Glutamatergic neuron (in vitro differentiated cells): ENCODE data around the gene CSRNP3. TPM values are rescaled to one million over a fixed set of nuclear protein-coding genes. Genes with fewer than 3 reads are reported as not detected.

Source experiments
- DNase-seq: peaks from one replicate; pipeline ENCODE4 v3.0.0; 2022
- H3K27ac Mint-ChIP-seq: one replicate; pipeline ENCODE4 v1.8.0; 2020; ENCODE audit warnings: mild to moderate bottlenecking, mixed read lengths, inconsistent platforms; ENCODE audit not compliant: unreplicated experiment
- H3K27me3 Mint-ChIP-seq: one replicate; pipeline ENCODE4 v1.8.0; 2020; ENCODE audit warnings: mild to moderate bottlenecking, moderate library complexity, mixed read lengths, inconsistent platforms; ENCODE audit not compliant: unreplicated experiment
- H3K36me3 Mint-ChIP-seq: one replicate; pipeline ENCODE4 v1.8.0; 2020; ENCODE audit warnings: mild to moderate bottlenecking, mixed read lengths, inconsistent platforms; ENCODE audit not compliant: unreplicated experiment
- H3K4me1 Mint-ChIP-seq: one replicate; pipeline ENCODE4 v1.8.0; 2020; ENCODE audit warnings: mild to moderate bottlenecking, low read depth, mixed read lengths, inconsistent platforms; ENCODE audit not compliant: unreplicated experiment
- H3K4me3 Mint-ChIP-seq: one replicate; pipeline ENCODE4 v1.8.0; 2020; ENCODE audit warnings: mild to moderate bottlenecking, mixed read lengths, inconsistent platforms; ENCODE audit not compliant: unreplicated experiment
- H3K9me3 Mint-ChIP-seq: one replicate; pipeline ENCODE4 v1.8.0; 2020; ENCODE audit warnings: mild to moderate bottlenecking, moderate library complexity, mixed read lengths, inconsistent platforms; ENCODE audit not compliant: unreplicated experiment
- CTCF ChIP-seq: fragments of 200-600 bp; sonication (generic); IDR thresholded peaks from one replicate; pipeline ENCODE4 v1.5.0; 2021; ENCODE audit not compliant: partially characterized antibody, unreplicated experiment
- total RNA-seq: library from RNA; stranded (reverse); fragmentation: NEBNext Ultra II Directional; extraction: Animal tissue kit (Norgen Biotek cat#: 25700); gene quantifications from one replicate; pipeline ENCODE4 v1.2.1, GENCODE V29; 2021; ENCODE audit not compliant: unreplicated experiment

The CSRNP3 gene
- total RNA-seq, 1 donor from 2014 or later = 23.0 TPM

- Mint-ChIP-seq H3K4me3 (no peak overlapping the region), H3K9me3 (peaks cover 2% of the 10 kb centered on the region), H3K27ac (peak overlapping the region; percentile 9), H3K27me3 (peaks cover 2% of the 10 kb centered on the region), H3K4me1 (peaks cover 22% of the 10 kb centered on the region), H3K36me3 (no peaks in the 10 kb centered on the region)
- TF ChIP-seq CTCF = no peak
- DNase-seq = no peak
These were observed 97.8 kb downstream of the CSRNP3 start for GRCh38 chr2:165567273-165567672.

GRCh38 chr2:165568361-165568760 is 98.9 kb downstream of the CSRNP3 start:
- Mint-ChIP-seq H3K27ac (peak overlapping the region; percentile 62), H3K4me3 (no peak overlapping the region), H3K4me1 (peaks cover 22% of the 10 kb centered on the region), H3K27me3 (peaks cover 2% of the 10 kb centered on the region), H3K36me3 (no peaks in the 10 kb centered on the region), H3K9me3 (peaks cover 2% of the 10 kb centered on the region)
- DNase-seq = no peak
- TF ChIP-seq CTCF = no peak

GRCh38 chr2:165571477-165571876 is 102.0 kb downstream of the CSRNP3 start:
- Mint-ChIP-seq H3K27me3 (peaks cover 6% of the 10 kb centered on the region), H3K4me3 (no peak overlapping the region)
- TF ChIP-seq CTCF = no peak

GRCh38 chr2:165572151-165572550 is 102.7 kb downstream of the CSRNP3 start:
- Mint-ChIP-seq H3K9me3 (peaks cover 2% of the 10 kb centered on the region), H3K36me3 (no peaks in the 10 kb centered on the region), H3K27ac (peak overlapping the region; percentile 91), H3K27me3 (peaks cover 6% of the 10 kb centered on the region), H3K4me3 (peak overlapping the region; percentile 68), H3K4me1 (peaks cover 35% of the 10 kb centered on the region)
- DNase-seq = peak; percentile 33
- no peak for TF ChIP-seq CTCF

More at GRCh38 chr2:165571477-165571876, 102.0 kb downstream of the CSRNP3 start:
- no peak for DNase-seq
- peaks cover 2% of the 10 kb centered on the region for H3K9me3 Mint-ChIP-seq
- H3K4me1 Mint-ChIP-seq = peaks cover 38% of the 10 kb centered on the region
- H3K36me3 Mint-ChIP-seq = no peaks in the 10 kb centered on the region
- peak overlapping the region; percentile 49 for H3K27ac Mint-ChIP-seq

- Mint-ChIP-seq H3K27me3 (peaks cover 6% of the 10 kb centered on the region), H3K36me3 (no peaks in the 10 kb centered on the region), H3K9me3 (peaks cover 2% of the 10 kb centered on the region)
These were observed 104.3 kb downstream of the CSRNP3 start for GRCh38 chr2:165573534-165574461.

More at GRCh38 chr2:165573534-165574461, 104.3 kb downstream of the CSRNP3 start:
- peak overlapping the region; percentile 73 for H3K27ac Mint-ChIP-seq
- H3K4me3 Mint-ChIP-seq = peak overlapping the region; percentile 89
- no peak for TF ChIP-seq CTCF
- H3K4me1 Mint-ChIP-seq = peaks cover 28% of the 10 kb centered on the region
- DNase-seq = peak; percentile 72
